Raji (cell line): Measurements from ENCODE around the gene DUSP15.

Experiments
- POLR2A ChIP-seq: IDR thresholded peaks from 2 replicates; pipeline ENCODE4 v1.6.1; 2011; ENCODE audit warnings: low read depth, low read length, control low read depth; ENCODE audit not compliant: insufficient read depth

The DUSP15 gene

DNA sequence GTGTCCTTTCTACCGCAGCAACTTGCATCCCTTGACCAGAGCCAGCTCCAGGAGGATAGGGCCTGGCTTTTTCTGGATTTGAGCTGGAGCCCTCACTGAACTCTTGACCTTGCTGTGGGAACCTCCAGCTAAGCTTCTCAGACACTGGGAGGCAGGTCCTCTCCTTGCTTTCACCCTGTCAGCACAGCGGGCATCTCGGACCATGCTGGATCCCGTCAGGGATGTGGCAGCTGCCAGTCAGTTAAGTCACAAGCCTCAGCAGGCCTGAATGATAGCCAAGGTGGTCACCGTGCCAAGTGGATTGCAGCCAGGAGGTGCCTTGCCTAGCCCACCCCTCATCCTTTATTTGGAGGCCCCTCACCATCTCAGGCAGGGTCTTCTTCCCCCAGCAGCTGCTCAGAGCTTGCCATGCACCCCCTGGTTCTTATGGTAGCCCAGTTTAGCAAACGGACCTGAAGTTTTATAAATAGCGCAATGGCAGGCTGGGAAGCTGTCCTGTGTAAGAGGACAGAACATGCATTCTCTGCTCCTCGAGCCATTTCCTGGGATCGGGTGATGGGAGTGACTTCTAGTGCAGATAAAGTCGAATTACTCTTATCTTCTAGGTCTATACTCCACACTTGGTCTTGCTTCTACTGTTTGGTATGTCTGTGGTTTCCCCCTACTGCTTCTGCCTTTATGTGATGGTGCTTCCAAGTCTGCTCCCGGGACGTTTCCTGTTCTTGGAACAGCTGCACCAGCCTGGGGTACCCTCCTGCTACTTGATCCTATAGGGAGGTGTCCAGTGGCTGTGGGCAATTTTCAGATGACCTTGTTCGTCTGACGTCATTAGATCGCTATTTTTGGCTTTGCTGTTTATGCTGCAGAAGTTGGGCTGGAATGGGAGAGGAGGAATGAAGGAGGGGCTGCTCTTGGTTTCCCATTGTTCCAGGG, 58.3 kb downstream of the DUSP15 start:
- TF ChIP-seq POLR2A: no peak

DNA sequence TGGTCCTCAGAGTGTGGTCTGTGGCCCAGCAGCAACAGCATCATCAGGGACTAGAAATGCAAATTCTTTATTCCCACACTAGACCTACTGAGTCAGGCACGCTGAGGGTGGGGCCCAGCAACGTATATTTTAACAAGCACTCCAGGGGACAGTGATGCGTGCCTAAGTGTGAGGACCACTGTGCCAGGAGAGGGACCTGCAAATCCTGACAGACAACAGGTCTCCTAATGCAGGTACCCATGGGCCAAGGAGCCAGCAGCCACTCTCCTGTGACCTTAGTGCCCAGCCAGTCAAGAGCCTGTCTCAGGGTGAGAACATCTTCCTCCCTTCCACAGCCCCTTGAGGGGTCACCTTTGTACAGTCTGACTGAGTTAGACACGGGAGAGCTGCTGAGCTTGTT, 59.1 kb downstream of the DUSP15 start:
- no peak for TF ChIP-seq POLR2A
